GM18519 (cell line): ENCODE measurements around the gene FBXO9.

Experiments
- ATAC-seq: cut with Tn5 transposase; IDR thresholded peaks from one replicate; pipeline ENCODE4 v1.9.1; 2021; ENCODE audit warnings: mild to moderate bottlenecking, moderate library complexity; ENCODE audit not compliant: unreplicated experiment, low FRiP score

Gene FBXO9

DNA sequence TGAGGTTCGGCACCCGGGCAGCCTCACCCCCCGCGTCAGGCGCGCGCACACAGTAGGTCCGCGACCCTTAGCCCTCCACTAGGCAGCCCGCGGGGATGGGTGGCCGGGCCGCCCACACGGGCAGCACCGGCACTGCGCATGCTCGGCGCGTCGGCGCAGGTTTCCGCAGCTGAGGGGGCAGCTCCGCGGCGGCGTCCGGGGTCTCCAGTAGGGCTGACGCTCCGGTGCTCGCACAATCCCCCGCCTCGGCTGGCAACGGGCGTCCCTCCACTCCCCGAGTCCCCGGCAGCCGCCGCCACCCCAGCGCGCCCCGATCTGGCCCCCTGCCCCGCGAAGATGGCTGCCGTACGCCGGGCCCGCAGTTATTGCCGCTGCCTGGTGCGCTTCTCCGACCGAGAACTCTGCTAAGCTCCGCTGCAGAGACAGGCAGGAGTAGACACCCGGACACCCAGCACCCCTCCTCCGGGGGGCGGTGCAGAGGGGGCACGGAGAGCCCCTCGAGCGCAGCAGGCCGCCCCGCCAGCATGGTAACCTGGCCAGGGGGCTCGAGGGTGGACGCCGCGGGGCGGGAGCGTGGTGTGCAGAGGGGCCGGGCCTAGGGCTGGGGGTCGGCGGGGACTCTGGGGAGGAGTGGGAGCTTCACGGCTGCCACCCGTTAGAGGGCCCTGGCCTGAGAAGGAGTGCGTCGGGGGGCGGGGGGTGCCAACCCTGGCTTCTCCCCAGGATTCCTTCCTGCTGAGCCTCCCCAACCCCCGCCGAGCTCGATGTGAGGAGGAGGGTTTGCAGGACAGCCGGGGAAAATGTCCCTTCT is at the start of gene FBXO9:
TSS of gene FBXO9 (plus strand) at position 139 of the 811 bp plus-strand sequence. CDS start at position 525, 386 bp downstream.
- ATAC-seq = peak; percentile 26

DNA sequence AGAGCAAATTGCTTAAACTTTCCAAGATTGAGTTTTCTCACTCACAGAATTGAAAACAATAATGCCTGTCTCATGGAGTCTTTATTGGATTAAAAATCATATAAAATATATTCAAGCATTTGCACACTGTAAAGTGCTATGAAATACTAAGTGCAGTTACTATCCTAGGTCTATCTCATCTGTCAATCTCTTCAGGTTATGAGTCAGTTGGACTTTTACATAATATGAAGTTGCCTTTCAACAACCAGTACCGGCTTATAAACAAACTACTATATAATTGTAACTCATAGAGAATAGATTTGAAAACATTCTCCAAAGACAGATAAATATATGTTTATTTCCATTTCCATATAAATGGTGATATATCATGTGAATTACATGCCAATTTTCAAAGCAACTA is 49.7 kb upstream of the FBXO9 start:
- ATAC-seq = no peak

DNA sequence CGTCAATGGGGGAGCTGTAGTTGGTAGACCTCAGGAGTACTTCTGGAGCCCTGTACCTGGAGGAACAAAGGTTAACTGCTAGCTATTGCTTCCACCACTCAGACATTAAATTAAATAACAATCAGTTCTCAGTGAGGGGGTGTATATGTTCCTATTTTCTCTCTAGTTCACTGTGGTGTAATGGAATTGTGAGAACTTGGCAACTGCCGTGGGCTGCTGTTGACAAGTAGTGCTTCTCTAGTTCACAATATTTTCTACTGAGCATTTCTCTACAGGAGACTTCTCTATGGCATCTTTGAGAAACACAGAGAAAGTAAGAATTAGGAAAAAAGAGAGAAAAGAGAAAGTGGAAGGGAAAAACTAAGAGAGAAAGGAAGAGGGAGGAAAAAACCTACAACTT is 46.8 kb upstream of the FBXO9 start:
- ATAC-seq = no peak

GRCh38 chr6:53020005-53020744 is 45.0 kb upstream of the FBXO9 start:
- ATAC-seq = no peak

DNA sequence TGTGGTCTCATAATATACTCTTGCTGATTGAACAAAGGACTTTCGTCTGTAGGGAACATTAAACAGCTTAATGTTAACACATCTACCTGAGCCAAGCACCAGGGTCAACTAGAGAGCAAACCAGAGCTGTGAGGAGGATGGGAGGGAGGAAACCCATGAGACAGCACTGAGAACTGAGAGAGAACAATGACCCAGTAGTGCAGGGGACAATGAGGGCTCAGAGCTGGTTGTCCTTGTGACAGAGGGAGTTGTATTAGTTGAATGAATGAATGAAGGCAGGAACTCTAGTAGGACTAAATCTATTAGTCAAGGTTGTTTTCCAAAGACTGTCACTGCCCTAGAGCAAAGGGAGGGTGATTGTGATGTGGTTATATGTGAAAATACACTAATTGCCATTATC is 41.9 kb upstream of the FBXO9 start:
- no peak for ATAC-seq

GRCh38 chr6:53026526-53026925 is 38.7 kb upstream of the FBXO9 start:
- no peak for ATAC-seq

GRCh38 chr6:53027131-53027718 is 38.0 kb upstream of the FBXO9 start:
- ATAC-seq = no peak

DNA sequence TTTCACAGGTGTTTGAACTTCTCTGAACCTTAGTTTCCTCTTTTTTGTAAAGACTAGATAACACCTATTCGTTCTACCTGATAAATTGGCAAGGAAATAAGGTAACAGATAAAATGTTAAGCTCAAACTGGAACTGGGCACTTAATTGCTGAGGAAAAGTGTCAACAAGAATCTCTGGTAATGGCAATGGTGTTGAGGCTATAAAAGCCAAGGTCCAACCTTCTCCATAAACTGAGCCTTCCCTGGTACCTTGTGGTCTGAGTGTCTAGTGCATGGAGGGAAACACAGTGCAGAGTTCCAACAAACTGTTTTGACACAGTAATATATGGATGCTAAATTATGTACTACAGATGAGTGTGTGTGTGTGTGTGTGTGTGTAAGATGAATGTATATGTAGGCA is 36.7 kb upstream of the FBXO9 start:
- ATAC-seq = no peak

GRCh38 chr6:53029257-53029656 is 35.9 kb upstream of the FBXO9 start:
- no peak for ATAC-seq

GRCh38 chr6:53029761-53030160 is 35.4 kb upstream of the FBXO9 start:
- no peak for ATAC-seq

DNA sequence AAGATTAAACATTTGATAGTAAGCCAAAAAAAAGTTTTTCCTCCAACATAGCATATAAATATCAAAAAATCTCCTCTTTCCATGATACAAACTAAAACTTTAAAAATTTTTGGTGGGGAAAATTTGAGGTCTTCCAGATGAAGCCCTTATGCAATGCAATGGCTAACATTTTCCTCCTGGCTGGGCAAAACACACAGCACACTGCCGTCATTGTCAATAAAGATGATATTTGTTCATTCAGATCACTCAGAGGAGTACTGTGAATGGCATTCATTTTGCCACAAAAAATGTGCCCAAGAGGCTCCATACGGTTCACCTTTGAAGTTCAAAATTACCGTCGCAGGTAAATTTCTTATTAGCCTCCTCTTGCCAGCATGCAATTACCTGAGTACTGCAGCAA is 33.9 kb upstream of the FBXO9 start:
- ATAC-seq = no peak

DNA sequence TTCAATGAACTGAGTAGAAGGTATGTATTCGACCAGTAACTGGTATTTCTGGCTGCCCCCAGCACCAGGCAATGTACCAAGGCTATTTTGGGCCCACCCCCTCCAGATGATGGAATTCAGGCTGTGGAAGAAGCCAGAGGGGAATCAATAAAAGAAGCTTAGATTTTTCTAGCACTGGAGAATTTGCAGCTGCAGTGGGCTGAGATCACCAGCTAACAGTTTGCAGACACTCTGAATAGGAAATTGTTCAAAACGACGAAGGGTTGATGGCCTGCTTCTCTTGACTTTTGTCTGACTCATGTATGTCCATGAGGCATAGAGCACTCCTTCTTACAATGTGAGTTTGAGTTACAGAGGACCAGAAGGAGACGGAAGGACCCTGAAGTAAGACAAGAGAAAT is 32.4 kb upstream of the FBXO9 start:
- no peak for ATAC-seq

GRCh38 chr6:53033764-53034163 is 31.4 kb upstream of the FBXO9 start:
- ATAC-seq = no peak

GRCh38 chr6:53035549-53036213 is 29.5 kb upstream of the FBXO9 start:
- no peak for ATAC-seq

GRCh38 chr6:53038141-53038540 is 27.1 kb upstream of the FBXO9 start:
- no peak for ATAC-seq

DNA sequence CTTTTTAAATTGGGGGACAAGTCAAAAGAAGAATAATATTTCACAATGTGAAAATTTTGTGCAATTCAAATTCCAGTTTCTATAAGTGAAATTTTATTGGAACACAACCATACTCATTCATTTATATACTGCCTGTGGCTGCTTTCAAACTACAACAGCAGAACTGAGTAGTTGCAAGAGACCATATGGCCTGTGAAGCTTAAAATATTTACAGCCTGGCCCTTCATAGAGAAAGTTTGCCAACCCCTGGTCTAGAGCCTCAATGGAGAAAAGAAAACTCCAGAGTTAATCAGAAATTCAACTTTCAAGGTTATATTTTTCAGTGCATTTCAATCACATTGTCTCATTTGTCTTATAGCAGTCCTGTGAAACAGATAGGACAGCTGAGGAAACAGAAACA is 26.6 kb upstream of the FBXO9 start:
- ATAC-seq = no peak

GRCh38 chr6:53041356-53041755 is 23.8 kb upstream of the FBXO9 start:
- ATAC-seq = no peak

DNA sequence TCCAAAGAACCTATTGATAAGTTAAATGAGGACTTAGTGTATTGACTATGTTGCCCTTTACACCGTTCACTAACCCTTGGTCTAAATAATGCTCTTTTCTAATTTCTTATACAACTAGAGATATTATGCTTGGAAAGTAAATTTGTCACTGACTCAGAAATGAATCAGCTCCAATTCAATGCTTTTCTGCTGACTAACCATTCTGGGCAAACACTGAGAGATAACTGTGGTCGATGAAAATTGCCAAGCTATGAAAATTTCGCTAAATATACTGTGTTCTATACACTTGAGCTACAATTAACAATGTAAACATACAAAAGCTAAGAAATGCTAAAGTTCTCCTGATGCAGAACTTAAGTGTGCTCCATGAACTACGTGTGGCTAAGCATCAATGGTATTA is 23.1 kb upstream of the FBXO9 start:
- ATAC-seq = no peak

DNA sequence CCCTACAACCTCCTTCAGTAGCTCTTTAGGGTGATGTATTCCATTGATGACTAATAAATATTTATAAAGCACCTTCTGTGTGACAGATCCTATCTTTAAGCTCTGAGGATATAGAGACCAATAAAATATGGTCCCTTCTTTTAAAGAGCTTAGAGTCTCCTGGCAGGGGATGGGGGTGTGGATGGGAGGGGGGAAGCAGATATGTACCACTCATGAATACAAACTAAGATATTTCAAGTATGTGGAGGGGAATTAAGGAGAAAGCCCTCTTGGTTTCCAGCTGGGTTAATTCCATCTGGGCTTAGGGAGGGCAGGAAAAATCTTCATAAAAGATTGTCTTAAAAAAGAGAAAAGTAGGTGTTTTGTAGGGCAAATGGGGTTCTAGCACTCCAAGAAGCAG is 21.6 kb upstream of the FBXO9 start:
- ATAC-seq = no peak

GRCh38 chr6:53044071-53044470 is 21.1 kb upstream of the FBXO9 start:
- ATAC-seq = no peak

- no peak for ATAC-seq
Observed at GRCh38 chr6:53044572-53044971, 20.6 kb upstream of the FBXO9 start.
